Activated CD8-positive, alpha-beta T cell treated with anti-CD3 and anti-CD28 coated beads for 36 hours (primary cell): ENCODE results near the gene CTAG1B. TPM values are rescaled to one million over a fixed set of nuclear protein-coding genes. Genes with fewer than 3 reads are reported as not detected.
"Not testable (repeated sequence)": the region's sequence is repeated elsewhere in the genome, so short reads cannot be mapped to it uniquely, and the experiment has no call there.

Experiments
- ATAC-seq: fragments of 200-7000 bp; cut with Tn5 transposase; one replicate; pipeline ENCODE4 v1.10.0; 2021; ENCODE audit warnings: mild to moderate bottlenecking, moderate library complexity
- CTCF ChIA-PET: fragments of 350-600 bp; sonication (Branson Sonifier 250); formaldehyde crosslinking; loops from one replicate; lab custom pipeline; 2021; ENCODE audit warnings: antibody characterized with exemption; lab: Charles Lee
- POLR2A ChIA-PET: fragments of 350-600 bp; sonication (Branson Sonifier 250); formaldehyde crosslinking; loops from one replicate; lab custom pipeline; 2021; ENCODE audit warnings: antibody characterized with exemption; lab: Charles Lee
- DNase-seq: peaks from one replicate; pipeline ENCODE4 v3.0.0-alpha.2; 2020
- H3K27ac Mint-ChIP-seq: one replicate; pipeline ENCODE4 v1.8.0; 2021; ENCODE audit warnings: mild to moderate bottlenecking, mixed read lengths
- H3K27me3 Mint-ChIP-seq: one replicate; pipeline ENCODE4 v1.8.0; 2021; ENCODE audit warnings: mixed read lengths
- H3K36me3 Mint-ChIP-seq: one replicate; pipeline ENCODE4 v1.8.0; 2021; ENCODE audit warnings: low read depth, mixed read lengths
- H3K4me1 Mint-ChIP-seq: one replicate; pipeline ENCODE4 v1.8.0; 2021; ENCODE audit warnings: low read depth, mixed read lengths
- H3K4me3 Mint-ChIP-seq: one replicate; pipeline ENCODE4 v1.8.0; 2021; ENCODE audit warnings: mild to moderate bottlenecking, moderate library complexity, mixed read lengths
- H3K9me3 Mint-ChIP-seq: one replicate; pipeline ENCODE4 v1.8.0; 2021; ENCODE audit warnings: mixed read lengths
- intact Hi-C: fragments of 100-400 bp; cut with micrococcal nuclease; formaldehyde crosslinking; loops from one replicate; pipeline ENCODE4 v1.10.0; 2022
- total RNA-seq, 2 experiments: library from RNA; stranded (reverse); gene quantifications; one replicate each; pipeline ENCODE4 v1.2.3, GENCODE V29; 2021
- TF ChIP-seq, protein P1 (sequence below): fragments of 200-600 bp; IDR thresholded peaks from one replicate; pipeline ENCODE4 v1.8.0; 2022; ENCODE audit warnings: antibody characterized with exemption, mild to moderate bottlenecking

CTAG1B gene
- total RNA-seq, result not detected

DNA sequence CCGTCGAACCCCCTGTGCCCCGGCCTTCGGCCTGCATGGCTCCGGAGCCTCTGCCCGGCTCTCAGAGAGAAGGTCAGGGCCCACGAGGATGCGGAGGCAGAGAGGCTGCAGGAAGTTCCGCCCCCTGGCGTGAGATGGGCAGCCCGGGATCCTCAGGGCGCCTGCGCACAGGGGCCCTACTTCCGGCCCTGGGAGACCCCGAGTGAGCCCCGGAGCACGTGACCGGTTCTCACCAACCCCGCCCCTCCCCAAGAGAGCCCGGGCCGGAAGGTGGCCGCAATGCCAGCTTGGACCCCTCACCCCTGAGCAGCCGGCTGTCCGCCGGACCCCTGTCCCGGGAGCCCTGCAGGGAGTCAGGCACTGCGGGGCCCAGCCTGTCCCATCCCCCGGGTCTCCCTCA lies at the start of gene CTAG1B:
TSS of gene CTAG1B (minus strand) at position 101 of the 400 bp plus-strand sequence. CDS start at position 37, 64 bp downstream.
- H3K4me3 Mint-ChIP-seq, H3K4me1 Mint-ChIP-seq, POLR2A ChIA-PET, ATAC-seq, H3K36me3 Mint-ChIP-seq, H3K27ac Mint-ChIP-seq, CTCF ChIA-PET, intact Hi-C loops, H3K27me3 Mint-ChIP-seq, DNase-seq, H3K9me3 Mint-ChIP-seq: not testable (repeated sequence)

DNA sequence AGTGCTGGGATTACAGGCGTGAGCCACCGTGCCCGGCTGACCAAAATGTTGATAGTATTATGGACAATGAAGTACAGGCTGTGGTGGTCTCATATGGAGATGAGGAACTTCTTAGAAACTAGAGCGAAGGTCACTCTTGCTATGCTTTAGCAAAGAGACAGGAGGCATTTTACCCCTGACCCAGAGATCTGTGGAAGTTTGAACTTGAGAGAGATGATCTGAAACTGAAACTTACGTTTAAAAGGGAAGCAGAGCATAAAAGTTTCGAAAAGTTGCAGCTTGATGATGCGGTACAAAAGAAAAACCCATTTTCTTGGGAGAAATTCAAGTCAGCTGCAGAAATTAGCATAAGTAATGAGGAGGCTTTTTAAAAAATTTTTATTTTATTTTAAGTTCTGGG lies 42.8 kb upstream of the CTAG1B start:
- POLR2A ChIA-PET, result no interaction called here
- Mint-ChIP-seq H3K4me1 (no peaks in the 10 kb centered on the region), H3K9me3 (no peaks in the 10 kb centered on the region), H3K4me3 (no peak overlapping the region), H3K36me3 (no peaks in the 10 kb centered on the region), H3K27ac (no peak overlapping the region), H3K27me3 (no peaks in the 10 kb centered on the region)
- no peak for ATAC-seq
- CTCF ChIA-PET, result no interaction called here
- intact Hi-C loops, result no loop called here
- DNase-seq, result no peak
- TF ChIP-seq, protein P1, sequence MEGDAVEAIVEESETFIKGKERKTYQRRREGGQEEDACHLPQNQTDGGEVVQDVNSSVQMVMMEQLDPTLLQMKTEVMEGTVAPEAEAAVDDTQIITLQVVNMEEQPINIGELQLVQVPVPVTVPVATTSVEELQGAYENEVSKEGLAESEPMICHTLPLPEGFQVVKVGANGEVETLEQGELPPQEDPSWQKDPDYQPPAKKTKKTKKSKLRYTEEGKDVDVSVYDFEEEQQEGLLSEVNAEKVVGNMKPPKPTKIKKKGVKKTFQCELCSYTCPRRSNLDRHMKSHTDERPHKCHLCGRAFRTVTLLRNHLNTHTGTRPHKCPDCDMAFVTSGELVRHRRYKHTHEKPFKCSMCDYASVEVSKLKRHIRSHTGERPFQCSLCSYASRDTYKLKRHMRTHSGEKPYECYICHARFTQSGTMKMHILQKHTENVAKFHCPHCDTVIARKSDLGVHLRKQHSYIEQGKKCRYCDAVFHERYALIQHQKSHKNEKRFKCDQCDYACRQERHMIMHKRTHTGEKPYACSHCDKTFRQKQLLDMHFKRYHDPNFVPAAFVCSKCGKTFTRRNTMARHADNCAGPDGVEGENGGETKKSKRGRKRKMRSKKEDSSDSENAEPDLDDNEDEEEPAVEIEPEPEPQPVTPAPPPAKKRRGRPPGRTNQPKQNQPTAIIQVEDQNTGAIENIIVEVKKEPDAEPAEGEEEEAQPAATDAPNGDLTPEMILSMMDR, result no peak

DNA sequence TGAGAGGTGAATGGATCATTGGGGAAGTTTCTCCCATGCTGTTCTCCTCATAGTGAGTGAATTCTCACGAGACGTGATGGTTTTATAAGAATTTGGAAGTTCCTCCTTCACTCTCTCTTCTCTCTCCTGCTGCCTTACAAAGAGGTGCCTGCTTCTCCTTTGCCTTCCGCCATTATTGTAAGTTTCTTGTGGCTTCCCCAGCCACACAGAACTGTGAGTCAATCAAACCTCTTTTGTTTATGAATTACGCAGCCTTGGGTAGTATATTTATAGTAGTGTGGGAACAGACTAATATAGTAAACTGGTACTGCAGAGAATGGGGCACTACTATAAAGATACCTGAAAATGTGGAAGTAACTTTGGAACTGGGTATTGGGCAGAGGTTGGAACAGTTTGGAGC lies 42.1 kb upstream of the CTAG1B start:
- H3K4me1 Mint-ChIP-seq, result no peaks in the 10 kb centered on the region
- H3K27me3 Mint-ChIP-seq, result no peaks in the 10 kb centered on the region
- H3K36me3 Mint-ChIP-seq, result no peaks in the 10 kb centered on the region
- ChIA-PET CTCF (no interaction called here), POLR2A (no interaction called here)
- intact Hi-C loops, result no loop called here
- no peak for ATAC-seq
- no peak for DNase-seq
- H3K4me3 Mint-ChIP-seq, result no peak overlapping the region
- H3K9me3 Mint-ChIP-seq, result no peaks in the 10 kb centered on the region
- H3K27ac Mint-ChIP-seq, result no peak overlapping the region
- TF ChIP-seq, protein P1, result no peak

DNA sequence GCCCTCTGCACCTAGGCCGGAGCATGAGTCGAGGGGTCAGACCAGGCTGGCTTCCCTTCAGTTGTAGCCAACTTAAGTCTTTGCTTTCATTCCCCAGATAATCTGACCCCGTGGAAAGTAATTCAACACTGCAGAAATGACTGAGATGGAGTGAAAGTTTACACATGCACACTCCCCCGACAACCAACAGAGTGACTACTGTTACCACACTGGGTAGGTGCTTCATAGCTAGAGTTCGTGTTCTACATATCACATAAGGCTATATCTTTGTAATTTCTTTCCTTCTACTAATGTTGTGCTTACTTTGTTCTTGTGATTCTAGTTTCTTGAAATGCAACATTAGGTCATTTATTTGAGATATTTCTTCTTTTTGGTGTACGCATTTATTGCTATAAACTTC lies 41.5 kb upstream of the CTAG1B start:
- no peak overlapping the region for H3K27ac Mint-ChIP-seq
- no peaks in the 10 kb centered on the region for H3K36me3 Mint-ChIP-seq

DNA sequence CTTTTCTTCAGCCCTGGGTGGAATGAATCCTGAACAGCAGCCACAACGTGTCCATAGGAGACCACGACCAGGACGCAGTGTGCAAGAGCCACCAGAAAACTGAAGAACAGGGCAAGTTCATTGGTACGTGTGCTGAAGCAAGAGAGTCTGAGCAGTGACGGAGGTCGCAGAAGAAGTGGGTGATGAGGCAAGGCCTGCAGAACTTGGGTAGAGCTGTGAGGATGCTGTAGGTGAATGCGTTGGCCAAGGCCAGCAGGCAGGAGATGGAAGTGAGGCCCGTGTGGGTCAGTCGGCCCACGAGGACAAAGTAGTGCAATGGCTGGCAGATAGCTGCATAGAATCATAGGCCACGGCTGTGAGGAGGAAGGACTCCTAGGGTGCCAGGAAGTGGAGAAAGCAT lies 39.9 kb upstream of the CTAG1B start:
- no peak for DNase-seq
- TF ChIP-seq, protein P1, result no peak
- ChIA-PET POLR2A (no interaction called here), CTCF (no interaction called here)
- no peaks in the 10 kb centered on the region for H3K27me3 Mint-ChIP-seq
- no peaks in the 10 kb centered on the region for H3K4me1 Mint-ChIP-seq
- H3K4me3 Mint-ChIP-seq, result no peak overlapping the region
- H3K36me3 Mint-ChIP-seq, result no peaks in the 10 kb centered on the region
- no peak overlapping the region for H3K27ac Mint-ChIP-seq
- intact Hi-C loops, result no loop called here
- no peaks in the 10 kb centered on the region for H3K9me3 Mint-ChIP-seq
- no peak for ATAC-seq

More for the DNA sequence above, 41.5 kb upstream of the CTAG1B start:
- Mint-ChIP-seq H3K4me1 (no peaks in the 10 kb centered on the region), H3K9me3 (no peaks in the 10 kb centered on the region), H3K27me3 (no peaks in the 10 kb centered on the region), H3K4me3 (no peak overlapping the region)
- DNase-seq (no peak), ATAC-seq (no peak)
- TF ChIP-seq, protein P1, result no peak
- ChIA-PET POLR2A (no interaction called here), CTCF (no interaction called here)
- intact Hi-C loops, result no loop called here

DNA sequence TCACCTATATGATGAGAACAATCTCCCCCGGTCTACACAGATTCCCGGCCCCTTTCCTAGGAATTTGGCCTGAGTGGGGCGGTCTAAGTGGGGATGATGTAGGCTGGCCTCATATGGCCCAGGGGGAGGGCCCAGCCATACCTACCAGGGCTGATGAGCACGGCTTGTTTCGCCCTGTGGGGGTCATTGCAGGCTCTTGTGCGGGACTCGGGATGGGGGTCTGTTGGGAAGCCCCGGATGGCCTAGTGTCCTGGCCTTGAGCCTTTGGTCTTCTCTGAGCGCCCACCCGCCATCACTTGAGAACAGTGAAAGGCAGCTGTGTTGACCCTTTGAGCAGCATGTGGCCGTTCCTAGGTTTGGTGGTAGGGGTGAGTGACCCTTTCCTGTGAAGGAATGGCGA lies 39.1 kb upstream of the CTAG1B start:
- Mint-ChIP-seq H3K36me3 (no peaks in the 10 kb centered on the region), H3K27me3 (no peaks in the 10 kb centered on the region), H3K27ac (no peak overlapping the region), H3K4me3 (no peak overlapping the region), H3K4me1 (no peaks in the 10 kb centered on the region), H3K9me3 (no peaks in the 10 kb centered on the region)
- DNase-seq (no peak), ATAC-seq (no peak)
- ChIA-PET POLR2A (no interaction called here), CTCF (no interaction called here)
- intact Hi-C loops, result no loop called here
- TF ChIP-seq, protein P1, result no peak
